H1 (cell line): Measurements from ENCODE around the gene PLTP. TPM values are rescaled to one million over a fixed set of nuclear protein-coding genes. Genes with fewer than 3 reads are reported as not detected.

ENCODE experiments used
- CTCF ChIA-PET: fragments of 300-600 bp; sonication (Branson Sonifier 250); formaldehyde crosslinking; loops from one replicate; lab custom pipeline; 2021; ENCODE audit not compliant: partially characterized antibody; lab: Charles Lee
- POLR2A ChIA-PET: fragments of 300-600 bp; sonication (Branson Sonifier 250); formaldehyde crosslinking; loops from one replicate; lab custom pipeline; 2021; ENCODE audit warnings: inconsistent platforms; ENCODE audit not compliant: partially characterized antibody; lab: Charles Lee
- DNase-seq, 2 experiments: peaks; one replicate each; pipeline versions ENCODE4 v3.0.0 to v3.0.0-alpha.2; 2010 to 2022; ENCODE audit warnings: low spot score in 2 of 2, low read depth in 1 of 2, mixed read lengths in 1 of 2
- FAIRE-seq: peaks from 2 replicates; lab custom pipeline; 2011; peaks lifted over from hg19 to GRCh38; lab: Jason Lieb, UNC
- H2AFZ ChIP-seq: 2 replicates; pipeline ENCODE4 v1.8.1; 2012; ENCODE audit warnings: low read length, inconsistent platforms
- H2AK5ac ChIP-seq: 2 replicates; pipeline ENCODE4 v1.6.1; 2013; ENCODE audit warnings: low read depth, low read length
- H2BK120ac ChIP-seq: replicated peaks from 2 replicates; pipeline ENCODE3; 2013; ENCODE audit warnings: low read depth, low read length, inconsistent platforms
- H2BK12ac ChIP-seq: 2 replicates; pipeline ENCODE4 v1.6.1; 2013; ENCODE audit warnings: low read depth, low read length
- H2BK15ac ChIP-seq: 2 replicates; pipeline ENCODE4 v1.6.1; 2013; ENCODE audit warnings: low read length
- H2BK20ac ChIP-seq: 2 replicates; pipeline ENCODE4 v1.6.1; 2013; ENCODE audit warnings: low read length
- H2BK5ac ChIP-seq: 2 replicates; pipeline ENCODE4 v1.6.1; 2013; ENCODE audit warnings: low read depth, low read length
- H3K14ac ChIP-seq: 2 replicates; pipeline ENCODE4 v1.6.1; 2013; ENCODE audit warnings: inconsistent platforms; ENCODE audit not compliant: insufficient read length
- H3K18ac ChIP-seq: 2 replicates; pipeline ENCODE4 v1.6.1; 2013; ENCODE audit warnings: low read length; ENCODE audit errors: extremely low read depth
- H3K23ac ChIP-seq: 2 replicates; pipeline ENCODE4 v1.6.1; 2013; ENCODE audit warnings: inconsistent platforms; ENCODE audit not compliant: insufficient read length
- H3K23me2 ChIP-seq: 2 replicates; pipeline ENCODE4 v1.6.1; 2013; ENCODE audit warnings: low read depth, low read length
- H3K27ac ChIP-seq: 2 replicates; pipeline ENCODE4 v1.6.1; 2011; ENCODE audit warnings: low read depth, low read length, inconsistent platforms
- H3K27me3 ChIP-seq, 4 experiments: replicated peaks in 1 of 4; 1 replicate in 1 of 4; 2 replicates in 3 of 4; pipeline versions ENCODE4 v1.6.1 to v1.8.1; 2011 to 2013; ENCODE audit warnings: low read length in 3 of 4, mild to moderate bottlenecking in 3 of 4, inconsistent platforms in 2 of 4, mixed read lengths in 2 of 4, moderate library complexity in 1 of 4; ENCODE audit not compliant: control insufficient read depth in 3 of 4, insufficient read depth in 3 of 4; ENCODE audit errors: extremely low read depth in 1 of 4
- H3K36me3 ChIP-seq, 4 experiments: 2 replicates each; pipeline versions ENCODE4 v1.6.1 to v1.8.1; 2011 to 2013; ENCODE audit warnings: mild to moderate bottlenecking in 4 of 4, low read length in 3 of 4, moderate library complexity in 2 of 4, control low read depth in 1 of 4, inconsistent platforms in 1 of 4; ENCODE audit not compliant: insufficient read depth in 4 of 4, control insufficient read depth in 2 of 4
- H3K4ac ChIP-seq: replicated peaks from 2 replicates; pipeline ENCODE3; 2013; ENCODE audit warnings: low read length, low read depth, mixed read lengths, inconsistent platforms; ENCODE audit not compliant: insufficient read length
- H3K4me1 ChIP-seq, 4 experiments: replicated peaks in 1 of 4; 1 replicate in 1 of 4; 2 replicates in 3 of 4; pipeline versions ENCODE4 v1.6.1 to v1.8.1; 2011 to 2013; ENCODE audit warnings: low read length in 3 of 4, inconsistent platforms in 2 of 4, mixed read lengths in 1 of 4; ENCODE audit not compliant: insufficient read depth in 4 of 4, control insufficient read depth in 3 of 4
- H3K4me2 ChIP-seq, 2 experiments: 2 replicates each; pipeline versions ENCODE4 v1.6.1 to v1.8.1; 2011 to 2013; ENCODE audit warnings: low read depth in 2 of 2, low read length in 2 of 2, control low read depth in 1 of 2, inconsistent platforms in 1 of 2, mild to moderate bottlenecking in 1 of 2; ENCODE audit not compliant: insufficient read depth in 1 of 2
- H3K4me3 ChIP-seq, 4 experiments: fragments of 200-600, 300-600 bp in 1 of 4; sonication (generic), shearing (Covaris generic), sonication (Bioruptor Twin) in 1 of 4; 2 replicates each; pipeline versions ENCODE4 v1.5.1 to v1.8.1; 2011 to 2016; ENCODE audit warnings: low read length in 4 of 4, low read depth in 3 of 4, control low read depth in 2 of 4, inconsistent platforms in 2 of 4, mild to moderate bottlenecking in 2 of 4, mixed read lengths in 1 of 4, moderate library complexity in 1 of 4; ENCODE audit not compliant: insufficient read depth in 2 of 4; ENCODE audit errors: extremely low read depth in 1 of 4
- H3K56ac ChIP-seq: replicated peaks from 2 replicates; pipeline ENCODE3; 2013; ENCODE audit warnings: low read depth, mild to moderate bottlenecking, mixed read lengths, low read length, inconsistent platforms; ENCODE audit not compliant: insufficient read length
- H3K79me1 ChIP-seq: 2 replicates; pipeline ENCODE4 v1.6.1; 2013; ENCODE audit warnings: low read depth, low read length, control low read depth
- H3K79me2 ChIP-seq, 2 experiments: 2 replicates each; pipeline versions ENCODE4 v1.6.1 to v1.8.1; 2012 to 2013; ENCODE audit warnings: low read length in 2 of 2, mild to moderate bottlenecking in 2 of 2, inconsistent platforms in 1 of 2; ENCODE audit not compliant: insufficient read depth in 2 of 2, control insufficient read depth in 1 of 2
- H3K9ac ChIP-seq, 4 experiments: replicated peaks in 1 of 4; 1 replicate in 1 of 4; 2 replicates in 3 of 4; pipeline versions ENCODE4 v1.6.1 to v1.8.1; 2011 to 2013; ENCODE audit warnings: low read depth in 3 of 4, low read length in 3 of 4, control low read depth in 2 of 4, mild to moderate bottlenecking in 2 of 4, moderate library complexity in 2 of 4, inconsistent platforms in 1 of 4; ENCODE audit errors: extremely low read depth in 1 of 4
- H3K9me3 ChIP-seq, 2 experiments: 2 replicates each; pipeline versions ENCODE4 v1.6.1 to v1.8.1; 2012 to 2013; ENCODE audit warnings: mild to moderate bottlenecking in 2 of 2, moderate library complexity in 2 of 2, control low read depth in 1 of 2, inconsistent platforms in 1 of 2, low read depth in 1 of 2, low read length in 1 of 2, mixed read lengths in 1 of 2; ENCODE audit not compliant: insufficient read depth in 2 of 2
- H4K20me1 ChIP-seq, 2 experiments: replicated peaks in 1 of 2; 2 replicates each; pipeline versions ENCODE3 to v1.8.1; 2011 to 2013; ENCODE audit warnings: inconsistent platforms in 2 of 2, low read length in 2 of 2, mild to moderate bottlenecking in 1 of 2; ENCODE audit not compliant: insufficient read depth in 2 of 2, control insufficient read depth in 1 of 2
- H4K5ac ChIP-seq: 2 replicates; pipeline ENCODE4 v1.6.1; 2013; ENCODE audit warnings: low read length, low read depth, mixed read lengths, inconsistent platforms; ENCODE audit not compliant: insufficient read length
- H4K8ac ChIP-seq: 2 replicates; pipeline ENCODE4 v1.8.0; 2013; ENCODE audit warnings: mild to moderate bottlenecking, moderate library complexity, low read length, inconsistent platforms; ENCODE audit not compliant: insufficient read depth; ENCODE audit errors: extremely low read depth
- H4K91ac ChIP-seq: replicated peaks from 2 replicates; pipeline ENCODE3; 2013; ENCODE audit warnings: low read length, mixed read lengths, inconsistent platforms; ENCODE audit not compliant: insufficient read length
- BCL11A ChIP-seq, 2 experiments: IDR thresholded peaks; one replicate each; pipeline ENCODE4 v1.6.1; 2011; ENCODE audit warnings: low read depth in 2 of 2, low read length in 2 of 2, mild to moderate bottlenecking in 2 of 2
- SIN3A ChIP-seq, 2 experiments: IDR thresholded peaks in 1 of 2; conservative IDR thresholded peaks in 1 of 2; 2 replicates each; pipeline ENCODE4 v1.6.1; 2011 to 2012; ENCODE audit warnings: low read length in 2 of 2, improper control_type of control experiment in 1 of 2, low read depth in 1 of 2, mild to moderate bottlenecking in 1 of 2
- TCF12 ChIP-seq: IDR thresholded peaks from 2 replicates; pipeline ENCODE4 v1.6.1; 2011; ENCODE audit warnings: low read depth, mild to moderate bottlenecking, low read length
- WGBS, 2 experiments: shearing (Covaris generic) in 1 of 2; methylation state at CpG; one replicate each; pipeline versions ENCODE4 v1.1.6 to v1.1.7; 2013 to 2015; ENCODE audit warnings: low lambda C conversion rate in 2 of 2, mixed read lengths in 2 of 2, inconsistent platforms in 1 of 2, low coverage in 1 of 2, missing lambda C conversion rate in 1 of 2; ENCODE audit not compliant: insufficient replicate concordance in 2 of 2, insufficient coverage in 1 of 2, insufficient read length in 1 of 2; ENCODE audit errors: extremely low coverage in 1 of 2, missing lambda C conversion rate in 1 of 2; 5-methylcytosine and 5-hydroxymethylcytosine counted together
- polyA plus RNA-seq, 7 experiments: library from polyadenylated mRNA; depleted of rRNA in 3 of 7; stranded (reverse) in 5 of 7; unstranded in 2 of 7; fragments of >200 nt in 5 of 7; fragments of 200-250 nt in 2 of 7; gene quantifications; 1 replicate in 5 of 7; 2 replicates in 1 of 7; 4 replicates in 1 of 7; pipeline versions ENCODE4 v1.2.1 to v1.2.3, GENCODE V29; 2011 to 2013; ENCODE audit warnings: missing spikeins in 2 of 7, mixed read lengths in 2 of 7
- total RNA-seq: library from RNA; stranded (reverse); fragmentation: NEBNext Ultra II Directional; extraction: Animal tissue kit (Norgen Biotek cat#: 25700); gene quantifications from 2 replicates; pipeline ENCODE4 v1.2.1, GENCODE V29; 2021
- TF ChIP-seq, protein P1 (sequence below): IDR thresholded peaks from 2 replicates; pipeline ENCODE4 v1.6.1; 2012; ENCODE audit warnings: low read length, inconsistent platforms

Gene PLTP
- total and polyA plus RNA-seq, 2 of the 8 experiments (the other 6 are each of a cell fraction or from before 2014, with no cell fraction given) = 120 to 194 TPM

DNA sequence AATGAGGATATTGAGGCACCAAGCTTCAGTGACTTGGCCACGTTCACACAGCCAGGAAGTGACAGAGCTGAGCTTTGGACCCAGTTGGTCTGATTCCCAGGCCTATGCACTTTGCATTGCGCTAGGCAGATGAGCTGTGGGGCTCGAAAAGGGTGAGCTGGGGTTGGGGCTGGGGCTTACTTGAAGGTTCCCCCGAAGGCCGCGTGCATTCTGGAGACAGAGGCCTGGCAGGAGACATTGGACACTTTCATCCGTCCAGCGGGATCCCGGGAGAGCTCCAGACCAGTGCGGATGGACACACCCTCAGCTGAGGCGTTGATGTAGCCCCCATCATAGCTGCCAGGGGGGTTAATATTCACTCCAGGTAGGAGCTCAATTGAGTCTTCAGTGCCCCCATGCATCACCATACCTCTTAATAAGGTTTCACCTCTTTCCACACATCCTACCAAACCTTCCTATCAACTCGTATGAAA lies 2.6 kb downstream of the PLTP start:
- H4K5ac ChIP-seq = no peak overlapping the region

More for the DNA sequence above, 2.6 kb downstream of the PLTP start:
- ChIA-PET CTCF (interaction anchor here (0.6 to 2.6 kb wide), 10 partner anchors 9 to 209 kb away, joined by 3 to 12 read pairs (median 4); partner anchors contain the start of genes CTSA and PCIF1), POLR2A (interaction anchor here (0.6 to 9.2 kb wide), 9 partner anchors 7 to 96 kb away, joined by 3 to 172 read pairs (median 25); partner anchors contain the start of genes CTSA, NEURL2, PCIF1 and ZSWIM1)
- no peak overlapping the region for H3K14ac ChIP-seq
- TF ChIP-seq SIN3A (conservative IDR thresholded peaks at IDR 0.05 in 1 of 2, IDR thresholded peaks at IDR 0.05 in 1 of 2; ENCODE audit: low read depth in 1 of 2, low read length in 2 of 2) (no peak), BCL11A (IDR thresholded peaks at IDR 0.05; ENCODE audit: low read depth in 2 of 2, low read length in 2 of 2) (no peak), TCF12 (no peak)
- TF ChIP-seq, protein P1, sequence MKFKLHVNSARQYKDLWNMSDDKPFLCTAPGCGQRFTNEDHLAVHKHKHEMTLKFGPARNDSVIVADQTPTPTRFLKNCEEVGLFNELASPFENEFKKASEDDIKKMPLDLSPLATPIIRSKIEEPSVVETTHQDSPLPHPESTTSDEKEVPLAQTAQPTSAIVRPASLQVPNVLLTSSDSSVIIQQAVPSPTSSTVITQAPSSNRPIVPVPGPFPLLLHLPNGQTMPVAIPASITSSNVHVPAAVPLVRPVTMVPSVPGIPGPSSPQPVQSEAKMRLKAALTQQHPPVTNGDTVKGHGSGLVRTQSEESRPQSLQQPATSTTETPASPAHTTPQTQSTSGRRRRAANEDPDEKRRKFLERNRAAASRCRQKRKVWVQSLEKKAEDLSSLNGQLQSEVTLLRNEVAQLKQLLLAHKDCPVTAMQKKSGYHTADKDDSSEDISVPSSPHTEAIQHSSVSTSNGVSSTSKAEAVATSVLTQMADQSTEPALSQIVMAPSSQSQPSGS = no peak
- no peak overlapping the region for H3K56ac ChIP-seq
- no peaks in the 10 kb centered on the region for H3K27me3 ChIP-seq
- peaks cover 11% of the 10 kb centered on the region; the same call in 1 of the 2 replicates for H3K23me2 ChIP-seq
- no peak overlapping the region for H2BK15ac ChIP-seq
- no peak overlapping the region for H3K23ac ChIP-seq
- H3K79me1 ChIP-seq = no peaks in the 10 kb centered on the region; the same call in 1 of the 2 replicates
- no peak overlapping the region for H2AK5ac ChIP-seq
- peaks cover 0 to 2% (median 0%) of the 10 kb centered on the region in 4 experiments; a peak in 3 of 7 replicates for H3K4me1 ChIP-seq
- H4K8ac ChIP-seq = peak overlapping the region; percentile 38; the same call in 1 of the 2 replicates
- H3K9ac ChIP-seq = no peak overlapping the region
- no peak overlapping the region for H2AFZ ChIP-seq
- no peak for DNase-seq
- no peak overlapping the region for H3K4me3 ChIP-seq
- H3K4ac ChIP-seq = no peak overlapping the region
- no peak overlapping the region for H2BK5ac ChIP-seq
- H2BK12ac ChIP-seq = no peak overlapping the region
- peaks cover 2 to 12% of the 10 kb centered on the region in 2 experiments for H4K20me1 ChIP-seq
- no peaks in the 10 kb centered on the region for H3K9me3 ChIP-seq
- H3K27ac ChIP-seq = no peak overlapping the region
- 0 out of 4 replicates have a peak, but pooled peaks cover 0 to 3% of the 10 kb centered on the region in 2 experiments for H3K79me2 ChIP-seq
- peaks cover 6 to 39% (median 31%) of the 10 kb centered on the region in 4 experiments for H3K36me3 ChIP-seq
- no peak overlapping the region for H3K18ac ChIP-seq
- H4K91ac ChIP-seq = no peak overlapping the region
- no peak overlapping the region for H2BK20ac ChIP-seq
- FAIRE-seq = no peak
- 88% methylated on average over 12 of the region's 12 CpGs; no CpG with 5 or more reads in 1 of the 2 experiments for WGBS, 2 experiments
- no peak overlapping the region for H3K4me2 ChIP-seq
- no peak overlapping the region for H2BK120ac ChIP-seq
